Stomach (tissue), 9 donors: ENCODE data around the gene IGFL3. TPM values are rescaled to one million over a fixed set of nuclear protein-coding genes. Genes with fewer than 3 reads are reported as not detected.
A peak's percentile ranks its signal among the peaks of the same experiment; 100 is the strongest.

ENCODE experiments used
- DNase-seq, 2 donors: peaks; one replicate each; pipeline versions ENCODE4 v3.0.0 to v3.0.0-alpha.2; 2013 to 2019
- H3K27ac ChIP-seq, 5 donors: fragments of 200-600 bp in 4 of 5; sonication (generic) in 4 of 5; one replicate each; pipeline ENCODE4 v1.5.1; 2013 to 2019; ENCODE audit warnings: mild to moderate bottlenecking in 1 of 5, moderate library complexity in 1 of 5
- H3K27me3 ChIP-seq, 3 donors: fragments of 200-600 bp; sonication (generic); one replicate each; pipeline ENCODE4 v1.5.1; 2017 to 2019; ENCODE audit warnings: mixed run types in 1 of 3
- H3K36me3 ChIP-seq, 4 donors: fragments of 200-600 bp; sonication (generic); 1 replicate in 3 of 4; 2 replicates in 1 of 4; pipeline ENCODE4 v1.5.1; 2016 to 2019
- H3K4me1 ChIP-seq, 4 donors: fragments of 200-600 bp; sonication (generic); one replicate each; pipeline ENCODE4 v1.5.1; 2016 to 2019
- H3K4me3 ChIP-seq, 4 donors: fragments of 200-600 bp; sonication (generic) in 3 of 4; one replicate each; pipeline ENCODE4 v1.5.1; 2016 to 2019; ENCODE audit warnings: mild to moderate bottlenecking in 1 of 4
- H3K9me3 ChIP-seq, 4 donors: fragments of 200-600 bp; sonication (generic); one replicate each; pipeline ENCODE4 v1.5.1; 2016 to 2019
- CTCF ChIP-seq, 7 experiments: fragments of 450-650 bp in 4 of 7; fragments of 200-600 bp in 3 of 7; sonication (generic) in 3 of 7; IDR thresholded peaks; one replicate each; pipeline ENCODE4 v1.5.1; 2016 to 2019; ENCODE audit warnings: antibody characterized with exemption in 7 of 7, control low read depth in 2 of 7, mild to moderate bottlenecking in 1 of 7
- EP300 ChIP-seq: sonication (generic); formaldehyde crosslinking; IDR thresholded peaks from one replicate; pipeline ENCODE4 v1.6.1; 2017; ENCODE audit warnings: antibody characterized with exemption
- POLR2A ChIP-seq, 4 donors: fragments of 450-650 bp; IDR thresholded peaks; one replicate each; pipeline ENCODE4 v1.6.1; 2016; ENCODE audit warnings: antibody characterized with exemption in 4 of 4, control low read depth in 2 of 4, mild to moderate bottlenecking in 1 of 4, moderate library complexity in 1 of 4
- POLR2AphosphoS5 ChIP-seq, 3 donors: sonication (generic); formaldehyde crosslinking; IDR thresholded peaks; one replicate each; pipeline ENCODE4 v1.6.1; 2016; ENCODE audit warnings: antibody characterized with exemption in 3 of 3
- WGBS, 5 donors: extraction: QIAGEN DNeasy Blood & Tissue Kit in 3 of 5; methylation state at CpG; one replicate each; pipeline versions ENCODE4 v1.1.5 to v1.1.7; 2013 to 2018; 5-methylcytosine and 5-hydroxymethylcytosine counted together
- intact Hi-C: fragments of 100-400 bp; cut with DNase I; formaldehyde crosslinking; loops from one replicate; pipeline ENCODE4 v1.15.1; 2023; ENCODE audit warnings: low total_unique reads
- polyA plus RNA-seq, 3 donors: library from polyadenylated mRNA; stranded (reverse); fragments of 200-250 nt; gene quantifications; one replicate each; pipeline ENCODE4 v1.2.3, GENCODE V29; 2013
- total RNA-seq, 5 donors: library from RNA; depleted of rRNA; stranded (reverse); fragments of >200 nt; gene quantifications; one replicate each; pipeline versions ENCODE4 v1.1.0 to v1.2.3, GENCODE V29; 2014 to 2016
- donor health status: healthy with polysubstance abuse.
- donor health status: Bipolar disorder and iron deficiency.
- donor health status: healthy.

IGFL3 gene
- total and polyA plus RNA-seq, 8 donors: not detected

- Histone ChIP-seq H3K4me1 (peaks cover 0 to 6% (median 0%) of the 10 kb centered on the region in 4 donors), H3K27ac (no peak overlapping the region), H3K27me3 (peaks cover 0 to 6% (median 0%) of the 10 kb centered on the region in 3 donors), H3K36me3 (no peaks in the 10 kb centered on the region), H3K4me3 (no peak overlapping the region), H3K9me3 (peaks cover 0 to 19% (median 3%) of the 10 kb centered on the region in 4 donors)
- TF ChIP-seq POLR2A (IDR thresholded peaks at IDR 0.05) (no peak), POLR2AphosphoS5 (IDR thresholded peaks at IDR 0.05) (no peak), CTCF (IDR thresholded peaks at IDR 0.05) (no peak), EP300 (no peak)
- no peak for DNase-seq
- WGBS, 5 donors: 93 to 99% (median 95%) methylated on average over 7 of the region's 7 CpGs
- intact Hi-C loops: no loop called here
Observed at GRCh38 chr19:46160233-46160775, 35.8 kb upstream of the IGFL3 start.

- Histone ChIP-seq H3K4me3 (no peak overlapping the region), H3K27ac (no peak overlapping the region), H3K27me3 (peaks cover 0 to 13% (median 0%) of the 10 kb centered on the region in 3 donors), H3K9me3 (peaks cover 0 to 19% (median 3%) of the 10 kb centered on the region in 4 donors), H3K4me1 (peaks cover 0 to 6% (median 0%) of the 10 kb centered on the region in 4 donors), H3K36me3 (no peaks in the 10 kb centered on the region)
- TF ChIP-seq POLR2AphosphoS5 (IDR thresholded peaks at IDR 0.05) (no peak), CTCF (IDR thresholded peaks at IDR 0.05) (no peak), POLR2A (IDR thresholded peaks at IDR 0.05) (no peak), EP300 (no peak)
- WGBS, 5 donors: 53 to 64% (median 63%) methylated on average over 4 of the region's 4 CpGs
- peak in 1 of 2 donors; percentile 15 for DNase-seq
- intact Hi-C loops: no loop called here
Observed at GRCh38 chr19:46159418-46160232, 35.1 kb upstream of the IGFL3 start.

- H3K27ac ChIP-seq: no peak overlapping the region
- 58 to 69% (median 66%) methylated on average over 3 of the region's 3 CpGs for WGBS, 5 donors
- no peaks in the 10 kb centered on the region for H3K36me3 ChIP-seq
- no peak for DNase-seq
- intact Hi-C loops: no loop called here
- H3K4me1 ChIP-seq: peaks cover 0 to 4% (median 0%) of the 10 kb centered on the region in 4 donors
- no peak overlapping the region for H3K4me3 ChIP-seq
- H3K9me3 ChIP-seq: no peaks in the 10 kb centered on the region
- H3K27me3 ChIP-seq: peaks cover 0 to 28% (median 0%) of the 10 kb centered on the region in 3 donors
- TF ChIP-seq POLR2AphosphoS5 (IDR thresholded peaks at IDR 0.05): no peak
Observed at GRCh38 chr19:46155237-46155636, 30.7 kb upstream of the IGFL3 start.

GRCh38 chr19:46150606-46151005, 26.1 kb upstream of the IGFL3 start:
- no peaks in the 10 kb centered on the region for H3K9me3 ChIP-seq
- TF ChIP-seq EP300 (no peak), CTCF (IDR thresholded peaks at IDR 0.05) (no peak), POLR2A (IDR thresholded peaks at IDR 0.05) (no peak), POLR2AphosphoS5 (IDR thresholded peaks at IDR 0.05) (no peak)
- 86 to 92% (median 91%) methylated on average over 5 of the region's 5 CpGs for WGBS, 5 donors
- peaks cover 0 to 38% (median 0%) of the 10 kb centered on the region in 3 donors for H3K27me3 ChIP-seq
- H3K4me3 ChIP-seq: no peak overlapping the region
- H3K27ac ChIP-seq: no peak overlapping the region
- DNase-seq: no peak
- H3K36me3 ChIP-seq: no peaks in the 10 kb centered on the region
- intact Hi-C loops: no loop called here
- H3K4me1 ChIP-seq: no peaks in the 10 kb centered on the region
